A673 (cell line): ENCODE results near the gene TMEM233.

Experiments used
- EZH2 ChIP-seq: fragments of 200-600 bp; sonication (generic); IDR thresholded peaks from 2 replicates; pipeline ENCODE4 v1.6.1; 2017; ENCODE audit warnings: borderline replicate concordance, low read depth, mild to moderate bottlenecking, mixed read lengths, antibody characterized with exemption, low read length; ENCODE audit not compliant: poor library complexity, severe bottlenecking
- TF ChIP-seq, protein P1 (sequence below): fragments of 300-800, 200-600 bp; sonication (generic); conservative IDR thresholded peaks from 2 replicates; pipeline ENCODE4 v1.5.1; 2017; ENCODE audit warnings: low read depth, mild to moderate bottlenecking, antibody characterized with exemption, low read length, moderate library complexity, mixed read lengths

DNA sequence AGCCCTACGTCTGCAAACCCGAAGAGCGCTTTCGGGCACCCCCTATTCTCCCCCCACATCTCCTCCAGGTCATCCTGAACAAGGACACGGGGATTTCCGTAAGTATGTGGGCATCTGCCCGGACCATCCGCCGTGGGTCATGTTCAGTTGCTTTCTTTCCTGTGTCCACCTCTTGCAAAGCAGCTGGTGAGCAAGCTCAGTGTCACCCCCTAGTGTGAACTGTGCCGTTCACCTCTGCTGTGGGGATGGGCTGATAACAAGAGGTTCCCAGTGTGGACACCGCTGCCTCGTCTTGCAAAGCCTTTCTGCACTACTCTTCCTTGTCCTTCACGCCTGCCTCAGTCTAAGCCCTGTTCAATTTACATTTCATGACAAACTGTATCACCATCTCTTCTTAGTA is 83.0 kb downstream of the TMEM233 start:
- no peak for TF ChIP-seq EZH2
- TF ChIP-seq, protein P1, sequence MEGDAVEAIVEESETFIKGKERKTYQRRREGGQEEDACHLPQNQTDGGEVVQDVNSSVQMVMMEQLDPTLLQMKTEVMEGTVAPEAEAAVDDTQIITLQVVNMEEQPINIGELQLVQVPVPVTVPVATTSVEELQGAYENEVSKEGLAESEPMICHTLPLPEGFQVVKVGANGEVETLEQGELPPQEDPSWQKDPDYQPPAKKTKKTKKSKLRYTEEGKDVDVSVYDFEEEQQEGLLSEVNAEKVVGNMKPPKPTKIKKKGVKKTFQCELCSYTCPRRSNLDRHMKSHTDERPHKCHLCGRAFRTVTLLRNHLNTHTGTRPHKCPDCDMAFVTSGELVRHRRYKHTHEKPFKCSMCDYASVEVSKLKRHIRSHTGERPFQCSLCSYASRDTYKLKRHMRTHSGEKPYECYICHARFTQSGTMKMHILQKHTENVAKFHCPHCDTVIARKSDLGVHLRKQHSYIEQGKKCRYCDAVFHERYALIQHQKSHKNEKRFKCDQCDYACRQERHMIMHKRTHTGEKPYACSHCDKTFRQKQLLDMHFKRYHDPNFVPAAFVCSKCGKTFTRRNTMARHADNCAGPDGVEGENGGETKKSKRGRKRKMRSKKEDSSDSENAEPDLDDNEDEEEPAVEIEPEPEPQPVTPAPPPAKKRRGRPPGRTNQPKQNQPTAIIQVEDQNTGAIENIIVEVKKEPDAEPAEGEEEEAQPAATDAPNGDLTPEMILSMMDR: no peak
